HG02973 (cell line): Measurements from ENCODE around the gene ESM1.

Source experiments
- ATAC-seq: cut with Tn5 transposase; IDR thresholded peaks from one replicate; pipeline ENCODE4 v1.9.1; 2021; ENCODE audit warnings: moderate library complexity; ENCODE audit not compliant: unreplicated experiment

Gene ESM1

DNA sequence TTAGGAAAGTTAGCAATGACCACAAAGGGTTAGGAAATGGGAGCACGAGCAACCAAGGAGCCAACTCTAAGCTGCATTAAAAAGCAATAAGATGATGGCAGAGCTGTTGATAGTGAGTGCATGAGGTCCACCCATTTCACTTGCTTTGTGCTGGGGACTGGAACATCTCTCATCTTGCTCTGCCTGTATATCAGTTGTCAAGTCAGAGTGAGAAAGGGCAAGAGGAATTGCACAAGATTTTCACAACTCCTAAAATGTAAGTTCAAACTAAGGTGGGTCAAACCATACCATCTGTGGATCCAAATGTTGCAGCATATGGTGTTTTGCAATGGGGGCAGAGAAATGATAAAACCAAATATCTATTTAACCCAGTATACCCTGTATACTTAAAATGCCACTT is 2.8 kb upstream of the ESM1 start:
- ATAC-seq, result no peak

GRCh38 chr5:54986269-54986654 is 869 bp upstream of the ESM1 start:
- no peak for ATAC-seq

DNA sequence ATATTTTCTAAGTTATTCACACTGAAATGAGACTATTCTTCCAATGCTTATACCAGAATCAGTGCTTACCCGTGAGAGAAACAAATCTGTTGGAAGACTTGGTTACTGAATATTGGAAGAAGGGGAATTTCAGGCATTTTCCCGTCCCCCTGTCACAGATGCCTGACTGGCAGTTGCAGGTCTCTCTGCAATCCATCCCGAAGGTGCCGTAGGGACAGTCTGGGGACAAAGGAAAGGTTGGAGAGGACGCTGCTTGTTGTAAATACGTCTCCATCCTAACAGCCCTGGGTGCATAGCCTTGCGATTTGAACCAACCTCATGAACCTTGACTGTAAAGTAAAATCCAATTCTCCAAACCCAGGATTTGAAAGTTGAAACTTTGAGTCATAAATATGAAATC is 3.5 kb downstream of the ESM1 start:
- ATAC-seq, result no peak

DNA sequence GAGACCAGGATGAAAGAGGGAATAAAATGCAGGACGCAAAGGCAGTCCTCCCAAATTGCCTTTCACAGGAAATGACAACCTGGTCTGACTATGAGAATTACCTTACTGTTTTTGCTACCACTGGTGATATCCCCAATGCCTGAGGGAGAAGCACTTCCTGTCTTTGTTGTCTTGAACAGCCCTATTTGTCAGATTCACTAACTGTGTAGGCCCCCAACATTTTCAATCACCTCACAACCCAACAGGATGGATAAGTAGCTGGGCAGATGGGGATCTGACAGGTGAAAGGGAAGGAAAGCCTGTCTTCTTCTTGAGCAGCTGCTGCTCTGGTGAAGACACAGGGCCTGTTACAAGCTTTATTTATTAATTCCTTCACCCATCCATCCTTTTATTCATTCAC is 9.7 kb downstream of the ESM1 start:
- no peak for ATAC-seq

DNA sequence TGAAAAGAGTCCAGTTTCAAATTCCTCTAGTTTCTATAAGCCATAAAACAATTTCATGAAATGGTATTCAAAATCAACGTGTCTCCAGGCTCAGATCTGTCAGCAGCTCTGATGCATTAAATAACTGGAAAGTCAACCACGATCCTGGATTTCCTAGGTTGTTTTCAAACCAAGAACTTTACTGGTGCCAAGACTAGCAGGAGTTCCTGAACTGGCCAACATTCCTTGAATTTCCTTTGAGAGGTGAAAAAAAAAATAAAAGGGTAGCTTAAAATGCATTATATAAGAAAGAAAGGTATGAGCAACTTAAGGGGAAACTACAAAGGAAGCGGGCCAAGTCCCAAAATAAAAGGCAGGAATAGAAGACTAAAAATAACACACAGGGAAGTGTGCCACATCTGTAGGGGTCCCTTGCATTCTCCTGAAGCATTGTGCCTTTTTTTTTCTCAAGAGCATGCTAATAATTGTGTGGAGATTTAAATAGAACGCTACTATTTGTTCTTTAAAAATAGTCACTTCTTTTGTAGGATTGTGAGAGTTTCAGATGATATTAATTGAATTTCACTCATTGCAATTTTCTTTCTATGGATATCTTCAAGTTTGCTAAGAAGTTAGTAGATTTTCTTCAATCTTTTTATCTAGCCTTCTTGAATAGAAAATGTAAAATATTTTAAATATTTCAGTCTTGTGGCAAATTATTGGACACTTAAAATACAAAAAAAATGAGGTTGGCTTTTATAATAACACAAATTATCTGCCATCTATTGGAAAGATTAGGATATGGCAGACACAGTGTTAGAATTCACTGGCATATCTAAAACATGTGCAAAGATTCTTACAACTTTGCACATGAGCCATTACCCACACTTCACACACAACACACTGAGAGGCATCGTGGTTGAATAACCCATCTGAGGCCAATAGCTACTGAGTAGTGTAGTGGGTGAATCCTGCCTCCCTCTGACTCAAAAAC is 15.3 kb downstream of the ESM1 start:
- ATAC-seq, result no peak

DNA sequence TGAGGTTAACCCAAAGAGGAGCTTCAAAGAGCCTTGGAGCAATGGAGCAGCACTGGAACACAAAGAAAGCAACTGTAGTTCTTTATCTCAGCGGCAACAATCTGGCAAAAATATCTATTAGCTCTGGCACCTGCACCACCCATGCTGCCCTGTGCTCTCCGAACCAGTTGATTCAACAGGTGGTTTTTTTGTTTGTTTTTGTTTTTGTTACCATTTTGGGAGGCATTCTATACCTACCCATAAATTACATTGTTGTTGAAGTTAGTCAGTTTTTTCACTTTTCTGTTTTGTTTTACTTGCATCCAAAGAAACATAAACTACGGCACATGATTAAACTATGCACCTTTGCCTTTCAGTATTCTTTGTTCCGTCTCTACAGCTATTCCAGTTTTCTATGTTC is 16.2 kb downstream of the ESM1 start:
- no peak for ATAC-seq

DNA sequence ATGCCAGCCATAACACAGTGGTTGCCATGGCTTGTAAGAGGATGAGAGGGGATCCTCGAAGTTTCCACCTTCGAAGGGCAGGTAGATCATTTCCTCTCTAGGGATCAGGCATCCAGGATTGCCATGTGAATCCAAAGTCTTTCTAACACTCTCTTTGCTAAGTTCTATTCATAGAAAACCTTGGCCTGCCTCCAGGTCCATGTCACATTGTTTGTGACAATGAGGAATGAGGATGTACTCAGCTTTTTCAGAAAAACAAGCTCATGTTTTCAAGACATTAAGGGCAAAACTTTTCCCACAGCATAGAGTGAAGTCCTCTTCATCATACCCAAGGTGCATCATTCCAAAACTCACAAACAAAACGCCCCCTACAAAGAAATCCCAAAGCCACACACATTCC is 19.6 kb downstream of the ESM1 start:
- ATAC-seq, result no peak

GRCh38 chr5:54964405-54964804 is 21.0 kb downstream of the ESM1 start:
- no peak for ATAC-seq

- no peak for ATAC-seq
Measured at GRCh38 chr5:54959673-54960418, 25.5 kb downstream of the ESM1 start.

DNA sequence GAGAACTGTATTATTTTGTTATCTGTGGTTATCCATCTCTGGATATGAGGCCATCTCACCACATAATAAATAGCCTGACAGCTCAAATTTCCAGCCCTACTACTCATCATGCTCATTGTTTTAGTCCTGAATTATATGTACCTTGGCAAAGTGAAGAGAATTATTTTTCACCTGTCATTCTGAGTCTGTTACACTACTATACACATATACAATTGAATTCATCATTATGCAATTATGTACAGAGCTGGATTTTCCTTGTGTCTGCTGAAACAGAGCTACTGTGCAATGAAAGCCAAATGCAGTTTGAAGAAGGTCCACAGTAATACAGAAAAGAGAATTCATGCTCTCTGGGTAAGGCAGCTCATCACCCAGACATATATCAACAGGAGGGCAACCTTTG is 28.5 kb downstream of the ESM1 start:
- no peak for ATAC-seq

- ATAC-seq, result no peak
Measured at GRCh38 chr5:54947187-54947586, 38.2 kb downstream of the ESM1 start.

- ATAC-seq, result no peak
Measured at GRCh38 chr5:54946306-54946819, 39.0 kb downstream of the ESM1 start.

- ATAC-seq, result no peak
Measured at GRCh38 chr5:54944364-54944763, 41.0 kb downstream of the ESM1 start.

DNA sequence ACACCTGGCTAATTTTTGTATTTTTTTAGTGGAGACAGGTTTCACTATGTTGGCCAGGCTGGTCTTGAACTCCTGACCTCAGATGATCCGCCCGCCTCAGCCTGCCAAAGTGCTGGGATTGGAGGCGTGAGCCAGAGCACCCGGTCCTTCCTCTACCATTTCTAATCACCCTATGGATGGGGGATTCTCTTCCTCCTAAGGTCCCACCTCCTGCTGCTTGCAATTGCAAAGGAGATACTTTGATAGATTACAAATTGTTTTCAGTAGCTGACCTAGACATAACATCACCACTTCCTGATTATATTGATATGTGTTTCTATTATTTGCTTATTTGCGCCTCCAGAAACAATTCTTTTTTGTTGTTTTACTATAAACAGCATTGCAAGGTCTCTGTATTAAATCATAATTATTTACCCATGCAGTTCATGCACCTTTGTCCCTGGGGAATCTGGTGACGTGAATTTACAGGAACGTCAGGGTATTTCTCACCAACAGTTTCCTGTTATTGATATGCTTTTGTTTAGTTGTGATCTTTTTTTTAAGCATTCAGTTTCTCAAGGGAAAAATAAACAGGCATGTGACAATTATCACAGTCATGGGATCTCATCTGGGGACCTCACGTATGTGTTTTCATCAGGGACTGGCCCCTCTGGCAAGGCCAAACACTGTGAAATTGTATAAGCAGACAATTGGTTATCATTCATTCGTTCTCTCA is 43.2 kb downstream of the ESM1 start:
- no peak for ATAC-seq

DNA sequence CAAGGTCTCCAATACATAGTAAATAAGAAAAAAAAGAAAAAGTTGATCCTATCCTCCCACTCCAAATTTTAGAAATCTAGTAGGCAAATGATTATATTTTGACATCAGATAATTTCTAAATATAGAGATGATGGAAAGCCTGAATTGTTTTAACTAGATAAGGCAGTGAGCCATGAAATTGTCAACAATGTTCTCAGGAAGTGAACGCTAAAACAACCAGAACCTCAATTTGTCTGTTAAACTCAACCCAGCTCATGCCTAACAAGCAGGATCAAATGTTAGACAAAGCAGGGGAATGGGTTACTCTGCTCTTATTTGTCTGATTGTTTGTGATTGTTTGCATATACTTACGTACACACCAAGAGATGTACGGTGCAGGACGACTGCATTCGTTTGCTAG is 49.2 kb downstream of the ESM1 start:
- no peak for ATAC-seq

- no peak for ATAC-seq
Measured at GRCh38 chr5:54932789-54933188, 52.6 kb downstream of the ESM1 start.

DNA sequence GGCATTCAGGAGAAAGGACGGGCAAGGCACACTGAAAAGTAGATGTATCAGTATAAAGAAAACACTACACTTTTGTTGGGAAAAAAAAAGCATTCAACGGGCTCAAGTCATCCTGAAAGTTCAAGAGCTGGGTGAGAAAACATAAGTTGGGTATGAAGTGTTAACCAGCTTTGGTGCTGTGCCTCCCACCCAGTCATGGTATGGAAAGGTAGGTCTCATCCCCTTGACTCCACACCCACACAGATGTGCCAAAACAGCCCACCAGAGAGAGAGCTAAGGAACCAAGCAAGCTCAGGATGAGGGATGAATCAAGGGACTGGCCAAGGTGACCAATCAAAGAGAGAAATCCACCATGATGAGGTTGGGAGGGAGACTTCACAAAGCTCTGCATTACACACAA is 54.7 kb downstream of the ESM1 start:
- ATAC-seq, result no peak
